Endothelial cell of umbilical vein (primary cell): ENCODE measurements around the gene CLSTN2. TPM values are rescaled to one million over a fixed set of nuclear protein-coding genes. Genes with fewer than 3 reads are reported as not detected.

Experiments
- BruUV-seq: library from RNA; stranded (reverse); fragments of 400-500 nt; replicated peaks from 2 replicates; lab custom pipeline; 2021; lab: Mats Ljungman, UMichigan
- CTCF ChIA-PET: fragments of 300-600, 350-600 bp; sonication (Branson Sonifier 250); formaldehyde crosslinking; loops from one replicate; lab custom pipeline; 2021; ENCODE audit warnings: antibody characterized with exemption, inconsistent platforms; lab: Charles Lee
- POLR2A ChIA-PET: fragments of 300-600, 350-600 bp; sonication (Branson Sonifier 250); formaldehyde crosslinking; loops from one replicate; lab custom pipeline; 2021; ENCODE audit warnings: antibody characterized with exemption, inconsistent platforms; lab: Charles Lee
- DNase-seq: peaks from one replicate; pipeline ENCODE4 v3.0.0-alpha.2; 2011; ENCODE audit warnings: low read depth, low spot score
- FAIRE-seq: peaks from 2 replicates; lab custom pipeline; 2011; peaks lifted over from hg19 to GRCh38; lab: Jason Lieb, UNC
- H2AFZ ChIP-seq: 2 replicates; pipeline ENCODE4 v1.6.0; 2012; ENCODE audit warnings: low read depth, low read length, control low read depth, inconsistent platforms
- H3K27ac ChIP-seq: 2 replicates; pipeline ENCODE4 v1.5.1; 2011; ENCODE audit warnings: low read depth, mild to moderate bottlenecking, control low read depth, low read length, moderate library complexity; ENCODE audit not compliant: insufficient read depth
- H3K27me3 ChIP-seq, 2 experiments: 2 replicates each; pipeline versions ENCODE4 v1.6.0 to v1.6.1; 2011; ENCODE audit warnings: low read length in 2 of 2, mixed read lengths in 1 of 2; ENCODE audit not compliant: control insufficient read depth in 2 of 2, insufficient read depth in 2 of 2
- H3K36me3 ChIP-seq, 2 experiments: 2 replicates in 1 of 2; 3 replicates in 1 of 2; pipeline ENCODE4 v1.5.1; 2011; ENCODE audit warnings: low read length in 2 of 2, mild to moderate bottlenecking in 1 of 2, moderate library complexity in 1 of 2; ENCODE audit not compliant: control insufficient read depth in 2 of 2, insufficient read depth in 2 of 2; ENCODE audit errors: extremely low read depth in 1 of 2
- H3K4me1 ChIP-seq: 3 replicates; pipeline ENCODE4 v1.5.1; 2011; ENCODE audit warnings: mild to moderate bottlenecking, low read length; ENCODE audit not compliant: control insufficient read depth, insufficient read depth; ENCODE audit errors: extremely low read depth
- H3K4me2 ChIP-seq: 2 replicates; pipeline ENCODE4 v1.6.1; 2011; ENCODE audit warnings: low read length, control low read depth, mixed read lengths; ENCODE audit not compliant: insufficient read depth
- H3K4me3 ChIP-seq, 3 experiments: fragments of 200-600 bp in 1 of 3; sonication (generic), shearing (Covaris generic) in 1 of 3; replicated peaks in 1 of 3; 2 replicates each; pipeline ENCODE4 v1.5.1; 2011 to 2016; ENCODE audit warnings: control low read depth in 3 of 3, low read length in 3 of 3, mild to moderate bottlenecking in 2 of 3, inconsistent platforms in 1 of 3, low read depth in 1 of 3, moderate library complexity in 1 of 3; ENCODE audit not compliant: insufficient read depth in 1 of 3
- H3K79me2 ChIP-seq: 2 replicates; pipeline ENCODE4 v1.6.0; 2012; ENCODE audit warnings: low read length, inconsistent platforms; ENCODE audit not compliant: control insufficient read depth, insufficient read depth
- H3K9ac ChIP-seq: replicated peaks from 2 replicates; pipeline ENCODE3; 2011; ENCODE audit warnings: low read length, control low read depth; ENCODE audit not compliant: insufficient read depth; ENCODE audit errors: extremely low read depth
- H3K9me1 ChIP-seq: replicated peaks from 3 replicates; pipeline ENCODE4 v1.6.0; 2011; ENCODE audit warnings: mild to moderate bottlenecking, low read length; ENCODE audit not compliant: control insufficient read depth, insufficient read depth; ENCODE audit errors: extremely low read depth
- H3K9me3 ChIP-seq: replicated peaks from 2 replicates; pipeline ENCODE4 v1.5.1; 2012; ENCODE audit warnings: low read length, inconsistent platforms; ENCODE audit not compliant: control insufficient read depth, insufficient read depth
- H4K20me1 ChIP-seq: replicated peaks from 2 replicates; pipeline ENCODE3; 2011; ENCODE audit warnings: mild to moderate bottlenecking, low read length; ENCODE audit not compliant: control insufficient read depth, insufficient read depth; ENCODE audit errors: extremely low read depth
- CTCF ChIP-seq, 2 donors: IDR thresholded peaks; 1 replicate in 1 of 2; 2 replicates in 1 of 2; pipeline ENCODE4 v1.5.1; 2011; ENCODE audit warnings: low read length in 2 of 2, mild to moderate bottlenecking in 2 of 2, moderate library complexity in 2 of 2, control low read depth in 1 of 2, inconsistent platforms in 1 of 2, low read depth in 1 of 2; ENCODE audit not compliant: insufficient read depth in 1 of 2; ENCODE audit errors: extremely low read depth in 1 of 2
- EZH2 ChIP-seq: IDR thresholded peaks from 2 replicates; pipeline ENCODE4 v1.6.1; 2012; ENCODE audit warnings: borderline replicate concordance, low read depth, mild to moderate bottlenecking, moderate library complexity, low read length, inconsistent platforms; ENCODE audit not compliant: severe bottlenecking
- FOS ChIP-seq: IDR thresholded peaks from 2 replicates; pipeline ENCODE4 v1.6.1; 2011; ENCODE audit warnings: mild to moderate bottlenecking, low read length, moderate library complexity, borderline replicate concordance; ENCODE audit not compliant: insufficient read depth
- GATA2 ChIP-seq: IDR thresholded peaks from 2 replicates; pipeline ENCODE4 v1.7.0; 2011; ENCODE audit warnings: low read depth, mild to moderate bottlenecking, moderate library complexity, mixed read lengths, low read length; ENCODE audit not compliant: insufficient read length, insufficient read depth
- JUN ChIP-seq: IDR thresholded peaks from 2 replicates; pipeline ENCODE4 v1.6.1; 2011; ENCODE audit warnings: borderline replicate concordance, low read depth; ENCODE audit not compliant: insufficient read length, insufficient read depth
- MAX ChIP-seq: IDR thresholded peaks from 2 replicates; pipeline ENCODE4 v1.6.1; 2011; ENCODE audit not compliant: insufficient read depth, insufficient read length
- MYC ChIP-seq: IDR thresholded peaks from one replicate; pipeline ENCODE4 v1.6.1; 2011; ENCODE audit warnings: mild to moderate bottlenecking, low read depth, low read length
- POLR2A ChIP-seq: IDR thresholded peaks from 2 replicates; pipeline ENCODE4 v1.6.1; 2012; ENCODE audit warnings: low read depth, mild to moderate bottlenecking, control low read depth, low read length
- POLR2AphosphoS5 ChIP-seq: IDR thresholded peaks from 2 replicates; pipeline ENCODE4 v1.6.1; 2012; ENCODE audit warnings: low read depth, mild to moderate bottlenecking, control low read depth, low read length, moderate library complexity; ENCODE audit not compliant: insufficient read depth
- dilution Hi-C: fragments of 300-500 bp; cut with MboI; formaldehyde crosslinking; loops from one replicate; pipeline ENCODE4 v1.15.0; 2019; ENCODE audit warnings: low sequenced_read_pairs; ENCODE audit not compliant: extremely low pct_ligation_motif_present
- intact Hi-C: fragments of 100-400 bp; cut with micrococcal nuclease; formaldehyde crosslinking; loops from one replicate; pipeline ENCODE4 v1.10.0; 2022
- polyA plus RNA-seq, 4 experiments: library from polyadenylated mRNA; depleted of rRNA in 3 of 4; stranded (reverse) in 3 of 4; unstranded in 1 of 4; fragments of >200 nt; gene quantifications; 2 replicates each; pipeline versions ENCODE4 v1.2.1 to v1.2.3, GENCODE V29; 2011 to 2012; ENCODE audit warnings: missing spikeins in 1 of 4
- total RNA-seq: library from RNA; stranded (reverse); gene quantifications from 2 replicates; pipeline ENCODE4 v1.2.3, GENCODE V29; 2021

The CLSTN2 gene
- total and polyA plus RNA-seq, 2 donors (not counting 3 experiments of a cell fraction or from before 2014, with no cell fraction given), result 0.26 to 0.38 TPM

GRCh38 chr3:140406655-140407054 lies 471.7 kb downstream of the CLSTN2 start:
- Histone ChIP-seq H3K9me1 (no peaks in the 10 kb centered on the region), H3K27me3 (no peaks in the 10 kb centered on the region), H3K9me3 (no peaks in the 10 kb centered on the region), H3K9ac (no peak overlapping the region), H4K20me1 (no peaks in the 10 kb centered on the region), H3K4me2 (no peak overlapping the region), H3K36me3 (no peaks in the 10 kb centered on the region), H3K27ac (no peak overlapping the region), H3K4me1 (no peaks in the 10 kb centered on the region), H2AFZ (no peak overlapping the region), H3K79me2 (no peaks in the 10 kb centered on the region), H3K4me3 (no peak overlapping the region)
- dilution Hi-C loops, result no loop called here
- ChIA-PET POLR2A (no interaction called here), CTCF (no interaction called here)
- no TSS peak for BruUV-seq
- TF ChIP-seq EZH2 (no peak), MAX (no peak), POLR2AphosphoS5 (no peak), GATA2 (no peak), FOS (no peak), MYC (no peak), JUN (no peak), POLR2A (no peak), CTCF (IDR thresholded peaks at IDR 0.05; ENCODE audit: extremely low read depth in 1 of 2, insufficient read depth in 1 of 2, low read depth in 1 of 2, low read length in 2 of 2) (no peak)
- DNase-seq (no peak), FAIRE-seq (no peak)
- intact Hi-C loops, result no loop called here
